Chondrocyte (in vitro differentiated cells): Measurements from ENCODE around the gene RIMBP2. TPM values are rescaled to one million over a fixed set of nuclear protein-coding genes. Genes with fewer than 3 reads are reported as not detected.

ENCODE experiments used
- DNase-seq: peaks from one replicate; pipeline ENCODE4 v3.0.0; 2021; ENCODE audit warnings: mixed read lengths, low spot score
- H3K27ac Mint-ChIP-seq: one replicate; pipeline ENCODE4 v1.8.0; 2021; ENCODE audit warnings: mild to moderate bottlenecking, moderate library complexity, mixed read lengths; ENCODE audit not compliant: unreplicated experiment
- H3K27me3 Mint-ChIP-seq: 2 replicates; pipeline ENCODE4 v1.8.0; 2021; ENCODE audit warnings: low read depth, mixed read lengths
- H3K36me3 Mint-ChIP-seq: 2 replicates; pipeline ENCODE4 v1.8.0; 2021; ENCODE audit warnings: low read depth, mixed read lengths
- H3K4me1 Mint-ChIP-seq: 2 replicates; pipeline ENCODE4 v1.8.0; 2021; ENCODE audit warnings: low read depth, mild to moderate bottlenecking, mixed read lengths
- H3K4me3 Mint-ChIP-seq: one replicate; pipeline ENCODE4 v1.8.0; 2021; ENCODE audit warnings: mild to moderate bottlenecking, moderate library complexity, mixed read lengths; ENCODE audit not compliant: unreplicated experiment
- H3K9me3 Mint-ChIP-seq: 2 replicates; pipeline ENCODE4 v1.8.0; 2021; ENCODE audit warnings: low read depth, mixed read lengths
- CTCF ChIP-seq: fragments of 200-600 bp; sonication (generic); IDR thresholded peaks from 2 replicates; pipeline ENCODE4 v1.5.0; 2021; ENCODE audit warnings: antibody characterized with exemption, mild to moderate bottlenecking, moderate library complexity
- total RNA-seq: library from RNA; stranded (reverse); gene quantifications from 3 replicates; pipeline ENCODE4 v1.2.1, GENCODE V29; 2021

Gene RIMBP2
- total RNA-seq, 1 donor from 2014 or later: 0.30 TPM

GRCh38 chr12:130545475-130545874 is 170.6 kb downstream of the RIMBP2 start:
- H3K27ac Mint-ChIP-seq: no peak overlapping the region
- H3K9me3 Mint-ChIP-seq: peaks cover 27% of the 10 kb centered on the region
- DNase-seq: no peak
- H3K36me3 Mint-ChIP-seq: peaks cover 4% of the 10 kb centered on the region
- no peak overlapping the region for H3K4me3 Mint-ChIP-seq
- H3K27me3 Mint-ChIP-seq: no peaks in the 10 kb centered on the region
- TF ChIP-seq CTCF: no peak
- H3K4me1 Mint-ChIP-seq: no peaks in the 10 kb centered on the region

- H3K27ac Mint-ChIP-seq: no peak overlapping the region
- no peaks in the 10 kb centered on the region for H3K27me3 Mint-ChIP-seq
- H3K36me3 Mint-ChIP-seq: peaks cover 6% of the 10 kb centered on the region
- DNase-seq: no peak
- H3K4me3 Mint-ChIP-seq: no peak overlapping the region
- no peaks in the 10 kb centered on the region for H3K4me1 Mint-ChIP-seq
- TF ChIP-seq CTCF: no peak
- peaks cover 29% of the 10 kb centered on the region for H3K9me3 Mint-ChIP-seq
Measured at GRCh38 chr12:130540376-130540775, 175.7 kb downstream of the RIMBP2 start.

GRCh38 chr12:130538343-130539095 is 177.6 kb downstream of the RIMBP2 start:
- TF ChIP-seq CTCF: no peak

GRCh38 chr12:130537655-130538054 is 178.4 kb downstream of the RIMBP2 start:
- TF ChIP-seq CTCF: no peak
- DNase-seq: no peak
- Mint-ChIP-seq H3K4me1 (no peaks in the 10 kb centered on the region), H3K9me3 (peaks cover 25% of the 10 kb centered on the region), H3K27me3 (no peaks in the 10 kb centered on the region), H3K27ac (no peak overlapping the region), H3K36me3 (peaks cover 4% of the 10 kb centered on the region), H3K4me3 (no peak overlapping the region)

More at GRCh38 chr12:130538343-130539095, 177.6 kb downstream of the RIMBP2 start:
- H3K4me1 Mint-ChIP-seq: no peaks in the 10 kb centered on the region
- peaks cover 4% of the 10 kb centered on the region for H3K36me3 Mint-ChIP-seq
- no peak overlapping the region for H3K27ac Mint-ChIP-seq
- H3K4me3 Mint-ChIP-seq: no peak overlapping the region
- H3K9me3 Mint-ChIP-seq: peaks cover 29% of the 10 kb centered on the region
- no peaks in the 10 kb centered on the region for H3K27me3 Mint-ChIP-seq
- DNase-seq: no peak

GRCh38 chr12:130537051-130537450 is 179.0 kb downstream of the RIMBP2 start:
- Mint-ChIP-seq H3K9me3 (peaks cover 25% of the 10 kb centered on the region), H3K4me1 (no peaks in the 10 kb centered on the region), H3K4me3 (no peak overlapping the region), H3K27me3 (no peaks in the 10 kb centered on the region), H3K36me3 (peaks cover 4% of the 10 kb centered on the region), H3K27ac (no peak overlapping the region)
- no peak for TF ChIP-seq CTCF
- no peak for DNase-seq
